Kidney tubule cell (primary cell): ENCODE results near the gene ZBTB7C.

Source experiments
- DNase-seq: peaks from one replicate; pipeline ENCODE4 v3.0.0-alpha.2; 2018; ENCODE audit warnings: low spot score

ZBTB7C gene

GRCh38 chr18:48139431-48140347 lies 269.5 kb downstream of the ZBTB7C start:
- no peak for DNase-seq

- DNase-seq, result peak; percentile 17
Measured at GRCh38 chr18:48138660-48139430, 270.3 kb downstream of the ZBTB7C start.

GRCh38 chr18:48138210-48138609 lies 271.0 kb downstream of the ZBTB7C start:
- DNase-seq, result no peak

GRCh38 chr18:48137374-48138081 lies 271.7 kb downstream of the ZBTB7C start:
- no peak for DNase-seq

- DNase-seq, result no peak
Measured at GRCh38 chr18:48136827-48137373, 272.3 kb downstream of the ZBTB7C start.

GRCh38 chr18:48136051-48136826 lies 272.9 kb downstream of the ZBTB7C start:
- DNase-seq, result no peak

GRCh38 chr18:48135436-48135966 lies 273.7 kb downstream of the ZBTB7C start:
- no peak for DNase-seq

GRCh38 chr18:48134609-48135008 lies 274.6 kb downstream of the ZBTB7C start:
- no peak for DNase-seq

GRCh38 chr18:48133671-48134251 lies 275.4 kb downstream of the ZBTB7C start:
- DNase-seq, result no peak

- no peak for DNase-seq
Measured at GRCh38 chr18:48132797-48133655, 276.2 kb downstream of the ZBTB7C start.

GRCh38 chr18:48131042-48131441 lies 278.1 kb downstream of the ZBTB7C start:
- DNase-seq, result no peak

- no peak for DNase-seq
Measured at GRCh38 chr18:48129621-48130082, 279.5 kb downstream of the ZBTB7C start.

GRCh38 chr18:48127606-48128005 lies 281.6 kb downstream of the ZBTB7C start:
- no peak for DNase-seq

- DNase-seq, result no peak
Measured at GRCh38 chr18:48126240-48126639, 282.9 kb downstream of the ZBTB7C start.

GRCh38 chr18:48125724-48126123 lies 283.5 kb downstream of the ZBTB7C start:
- no peak for DNase-seq

- no peak for DNase-seq
Measured at GRCh38 chr18:48124857-48125626, 284.1 kb downstream of the ZBTB7C start.

GRCh38 chr18:48123941-48124340 lies 285.2 kb downstream of the ZBTB7C start:
- no peak for DNase-seq

GRCh38 chr18:48123324-48123723 lies 285.9 kb downstream of the ZBTB7C start:
- no peak for DNase-seq

GRCh38 chr18:48122816-48123215 lies 286.4 kb downstream of the ZBTB7C start:
- DNase-seq, result no peak
